HG03558 (cell line): ENCODE measurements around the gene WNK4.

ENCODE experiments used
- ATAC-seq: cut with Tn5 transposase; IDR thresholded peaks from one replicate; pipeline ENCODE4 v1.9.1; 2021; ENCODE audit warnings: moderate number of reproducible peaks; ENCODE audit not compliant: unreplicated experiment; ENCODE audit errors: extremely low read depth

Gene WNK4

GRCh38 chr17:42795465-42795864 lies 15.1 kb downstream of the WNK4 start:
- no peak for ATAC-seq

GRCh38 chr17:42796066-42796758 lies 15.8 kb downstream of the WNK4 start:
- no peak for ATAC-seq

GRCh38 chr17:42797067-42798007 lies 16.9 kb downstream of the WNK4 start:
- ATAC-seq, result no peak

- ATAC-seq, result no peak
Measured at GRCh38 chr17:42798011-42798382, 17.6 kb downstream of the WNK4 start.

- no peak for ATAC-seq
Measured at GRCh38 chr17:42798383-42799380, 18.3 kb downstream of the WNK4 start, which contains the start of the genes CNTD1 and COA3. Gene CNTD1, plus strand, starts transcription at chr17:42798861. Its CDS starts 207 bp downstream, at chr17:42799068. Gene COA3, minus strand, starts transcription at chr17:42798704. Its CDS starts 23 bp downstream, at chr17:42798681.

- no peak for ATAC-seq
Measured at GRCh38 chr17:42803074-42803883, 22.9 kb downstream of the WNK4 start.

GRCh38 chr17:42804918-42805367 lies 24.5 kb downstream of the WNK4 start:
- ATAC-seq, result no peak

GRCh38 chr17:42806249-42806648 lies 25.8 kb downstream of the WNK4 start:
- ATAC-seq, result no peak

GRCh38 chr17:42809250-42809649 lies 28.8 kb downstream of the WNK4 start:
- ATAC-seq, result no peak

GRCh38 chr17:42814633-42815399 lies 34.4 kb downstream of the WNK4 start:
- ATAC-seq, result no peak

- no peak for ATAC-seq
Measured at GRCh38 chr17:42817866-42818265, 37.5 kb downstream of the WNK4 start.

GRCh38 chr17:42818379-42818778 lies 38.0 kb downstream of the WNK4 start:
- no peak for ATAC-seq

GRCh38 chr17:42819939-42820535 lies 39.6 kb downstream of the WNK4 start:
- no peak for ATAC-seq

GRCh38 chr17:42821176-42821575 lies 40.8 kb downstream of the WNK4 start:
- no peak for ATAC-seq

GRCh38 chr17:42827472-42827871 lies 47.1 kb downstream of the WNK4 start:
- no peak for ATAC-seq

- ATAC-seq, result no peak
Measured at GRCh38 chr17:42830971-42831370, 50.6 kb downstream of the WNK4 start.

- ATAC-seq, result no peak
Measured at GRCh38 chr17:42832213-42832933, 52.0 kb downstream of the WNK4 start.
